Calu3 (cell line): Measurements from ENCODE around the gene ERMN. TPM values are rescaled to one million over a fixed set of nuclear protein-coding genes. Genes with fewer than 3 reads are reported as not detected.

ENCODE experiments used
- BruUV-seq: library from RNA; stranded (reverse); fragments of 400-500 nt; replicated peaks from 2 replicates; lab custom pipeline; 2021; lab: Mats Ljungman, UMichigan
- CTCF ChIA-PET: fragments of 300-600 bp; sonication (Branson Sonifier 250); formaldehyde crosslinking; loops from one replicate; lab custom pipeline; 2022; ENCODE audit warnings: antibody characterized with exemption; lab: Charles Lee
- DNase-seq: peaks from one replicate; pipeline ENCODE4 v3.0.0; 2022
- H3K27ac Mint-ChIP-seq: one replicate; pipeline ENCODE4 v1.8.0; 2022; ENCODE audit warnings: mixed read lengths; ENCODE audit not compliant: unreplicated experiment
- H3K27me3 Mint-ChIP-seq: one replicate; pipeline ENCODE4 v1.8.0; 2022; ENCODE audit warnings: mixed read lengths; ENCODE audit not compliant: unreplicated experiment
- H3K36me3 Mint-ChIP-seq: one replicate; pipeline ENCODE4 v1.8.0; 2022; ENCODE audit warnings: mild to moderate bottlenecking, moderate library complexity, mixed read lengths; ENCODE audit not compliant: insufficient read depth, unreplicated experiment
- H3K4me1 Mint-ChIP-seq: one replicate; pipeline ENCODE4 v1.8.0; 2022; ENCODE audit warnings: mild to moderate bottlenecking, low read depth, mixed read lengths; ENCODE audit not compliant: unreplicated experiment
- H3K4me3 Mint-ChIP-seq: one replicate; pipeline ENCODE4 v1.8.0; 2022; ENCODE audit warnings: mild to moderate bottlenecking, low read depth, moderate library complexity, mixed read lengths; ENCODE audit not compliant: unreplicated experiment
- H3K9me3 Mint-ChIP-seq: one replicate; pipeline ENCODE4 v1.8.0; 2022; ENCODE audit warnings: low read depth, mixed read lengths; ENCODE audit not compliant: unreplicated experiment
- CTCF ChIP-seq: fragments of 200-600 bp; IDR thresholded peaks from one replicate; pipeline ENCODE4 v1.8.0; 2022; ENCODE audit warnings: antibody characterized with exemption; ENCODE audit not compliant: unreplicated experiment
- intact Hi-C: fragments of 100-400 bp; cut with micrococcal nuclease; formaldehyde crosslinking; loops from one replicate; pipeline ENCODE4 v1.10.0; 2022; ENCODE audit not compliant: unreplicated experiment
- total RNA-seq: library from RNA; stranded (reverse); gene quantifications from 2 replicates; pipeline ENCODE4 v1.2.3, GENCODE V29; 2022

The ERMN gene
- total RNA-seq, 1 experiment from 2014 or later: not detected

GRCh38 chr2:157324331-157324843 is 1.2 kb downstream of the ERMN start:
- BruUV-seq: no TSS peak
- Mint-ChIP-seq H3K9me3 (no peaks in the 10 kb centered on the region), H3K4me1 (peaks cover 21% of the 10 kb centered on the region), H3K27me3 (no peaks in the 10 kb centered on the region), H3K4me3 (no peak overlapping the region), H3K27ac (no peak overlapping the region), H3K36me3 (no peaks in the 10 kb centered on the region)
- intact Hi-C loops: no loop called here
- CTCF ChIA-PET: no interaction called here
- no peak for TF ChIP-seq CTCF
- no peak for DNase-seq

GRCh38 chr2:157322432-157322831 is 3.2 kb downstream of the ERMN start:
- Mint-ChIP-seq H3K9me3 (no peaks in the 10 kb centered on the region), H3K36me3 (no peaks in the 10 kb centered on the region), H3K27me3 (no peaks in the 10 kb centered on the region), H3K4me1 (peaks cover 15% of the 10 kb centered on the region), H3K27ac (no peak overlapping the region), H3K4me3 (no peak overlapping the region)
- DNase-seq: no peak
- no peak for TF ChIP-seq CTCF
- BruUV-seq: no TSS peak
- CTCF ChIA-PET: no interaction called here
- intact Hi-C loops: no loop called here

- BruUV-seq: no TSS peak
- H3K4me1 Mint-ChIP-seq: peaks cover 15% of the 10 kb centered on the region
These were observed 4.2 kb downstream of the ERMN start for GRCh38 chr2:157321466-157321865.

DNA sequence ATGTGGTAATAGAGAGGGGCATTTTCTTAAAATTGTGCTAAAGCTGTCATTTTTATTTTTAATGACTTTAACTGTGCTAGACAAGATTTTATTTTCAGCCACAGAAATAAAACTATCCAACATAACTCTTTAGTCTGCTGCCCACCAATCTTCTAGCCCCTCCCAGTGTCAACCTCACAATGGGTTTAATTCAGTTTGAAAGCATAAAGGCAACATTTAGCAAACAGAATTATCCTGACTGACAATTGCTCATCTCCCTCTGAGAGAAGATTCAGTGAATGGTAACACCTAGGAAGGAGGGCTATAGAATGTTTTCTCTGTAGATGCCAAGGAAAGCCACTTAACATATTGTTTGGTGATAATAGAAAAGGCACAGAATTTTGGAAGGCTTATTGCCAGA is 5.2 kb downstream of the ERMN start:
- no TSS peak for BruUV-seq
- CTCF ChIA-PET: no interaction called here

More at GRCh38 chr2:157321466-157321865, 4.2 kb downstream of the ERMN start:
- TF ChIP-seq CTCF: no peak
- H3K9me3 Mint-ChIP-seq: no peaks in the 10 kb centered on the region
- no peak overlapping the region for H3K4me3 Mint-ChIP-seq
- H3K36me3 Mint-ChIP-seq: no peaks in the 10 kb centered on the region
- no peak overlapping the region for H3K27ac Mint-ChIP-seq
- CTCF ChIA-PET: no interaction called here
- intact Hi-C loops: no loop called here
- DNase-seq: no peak
- H3K27me3 Mint-ChIP-seq: no peaks in the 10 kb centered on the region

More for the DNA sequence above, 5.2 kb downstream of the ERMN start:
- intact Hi-C loops: no loop called here
- Mint-ChIP-seq H3K36me3 (no peaks in the 10 kb centered on the region), H3K4me3 (no peak overlapping the region), H3K27me3 (no peaks in the 10 kb centered on the region), H3K27ac (no peak overlapping the region), H3K4me1 (peaks cover 12% of the 10 kb centered on the region), H3K9me3 (no peaks in the 10 kb centered on the region)
- no peak for DNase-seq
- no peak for TF ChIP-seq CTCF
